Stimulated activated CD8-positive, alpha-beta memory T cell treated with anti-CD3 and anti-CD28 coated beads, Interleukin-4, amount 100 ng/mL, for 48 hours (primary cell): ENCODE data around the gene PIBF1.
"Not testable (repeated sequence)": the region's sequence is repeated elsewhere in the genome, so short reads cannot be mapped to it uniquely, and the experiment has no call there.

ENCODE experiments used
- DNase-seq: peaks from one replicate; pipeline ENCODE4 v3.0.0-alpha.2; 2020

The PIBF1 gene

DNA sequence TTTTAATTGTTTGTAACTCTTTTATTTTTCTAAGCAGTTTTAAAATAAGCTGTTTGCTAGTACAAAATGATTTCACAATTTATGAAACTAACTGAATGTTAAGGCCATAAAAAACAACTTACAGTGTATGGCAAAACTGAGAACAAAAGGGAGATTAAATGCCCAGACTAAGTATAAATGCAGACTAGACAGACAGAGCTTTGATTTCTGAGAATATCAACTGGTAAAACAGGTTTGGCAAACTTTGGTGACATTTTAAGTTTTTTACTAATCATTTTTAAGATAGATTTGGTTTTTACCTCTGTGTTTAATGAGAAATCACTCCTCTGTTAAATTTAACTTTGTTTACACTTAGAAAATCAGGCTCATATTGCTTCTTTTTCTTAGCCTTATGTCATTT lies 149.4 kb downstream of the PIBF1 start:
- no peak for DNase-seq

DNA sequence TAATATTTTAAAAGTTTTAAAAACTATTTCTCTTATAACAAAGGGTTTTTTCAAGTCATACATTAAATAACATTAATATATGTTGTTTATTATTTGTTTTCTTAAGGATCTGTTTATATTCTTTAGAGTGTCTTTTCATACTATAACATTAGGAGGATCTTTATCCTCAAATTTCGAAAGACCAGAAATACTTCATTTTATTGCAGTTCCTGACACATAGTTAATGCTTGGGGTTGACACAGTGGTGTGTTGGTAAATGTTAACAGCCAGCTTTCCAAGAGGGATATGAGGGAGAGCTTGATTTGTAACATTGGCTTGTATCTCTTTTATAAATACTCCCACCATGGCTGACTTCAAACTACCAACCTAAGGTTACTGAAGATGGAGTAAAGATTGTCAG lies 150.3 kb downstream of the PIBF1 start:
- DNase-seq: no peak

DNA sequence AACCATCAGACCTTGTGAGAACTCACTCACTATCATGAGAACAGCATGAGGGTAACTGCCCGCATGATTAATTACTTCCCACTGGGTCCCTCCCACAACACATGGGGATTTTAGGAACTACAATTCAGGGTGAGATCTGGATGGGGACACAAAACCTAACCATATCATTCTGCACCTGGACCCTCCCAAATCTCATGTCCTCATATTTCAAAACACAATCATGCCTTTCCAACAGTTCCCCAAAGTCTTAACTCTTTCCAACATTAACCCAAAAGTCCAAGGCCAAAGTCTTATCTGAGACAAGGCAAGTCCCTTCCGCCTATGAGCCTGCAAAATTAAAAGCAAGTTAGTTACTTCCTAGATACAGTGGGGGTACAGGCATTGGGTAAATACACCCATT lies 164.3 kb downstream of the PIBF1 start:
- DNase-seq: not testable (repeated sequence)

DNA sequence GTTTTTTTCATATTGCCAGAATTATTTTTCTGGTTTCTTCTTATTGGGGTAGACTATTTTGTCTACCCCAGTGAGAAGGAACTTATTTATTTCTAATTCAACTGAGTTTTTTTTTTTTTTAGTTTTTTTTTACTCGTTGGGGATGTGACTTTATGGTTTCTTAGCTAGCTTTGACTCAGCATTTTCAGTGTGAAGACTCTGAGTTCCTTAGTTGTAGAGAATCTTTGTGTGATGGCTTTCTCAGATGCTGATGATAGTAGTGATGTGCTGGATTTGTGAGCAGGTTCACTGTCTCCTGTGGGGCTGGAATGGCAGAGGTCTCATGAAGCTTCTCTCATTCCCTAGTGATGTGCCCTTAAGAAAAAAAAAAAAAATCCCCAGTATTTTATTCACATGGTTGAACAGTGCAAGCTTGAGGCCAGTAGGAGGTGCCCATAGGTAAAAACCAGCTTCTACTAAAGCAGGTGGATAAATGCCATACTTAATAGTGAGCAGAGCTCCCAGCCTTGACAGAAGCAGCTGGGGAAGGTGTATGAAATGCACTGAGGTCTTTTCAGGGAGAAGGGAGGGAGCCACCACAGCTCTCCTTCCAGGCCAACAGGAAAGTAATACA lies 170.7 kb downstream of the PIBF1 start:
- no peak for DNase-seq

DNA sequence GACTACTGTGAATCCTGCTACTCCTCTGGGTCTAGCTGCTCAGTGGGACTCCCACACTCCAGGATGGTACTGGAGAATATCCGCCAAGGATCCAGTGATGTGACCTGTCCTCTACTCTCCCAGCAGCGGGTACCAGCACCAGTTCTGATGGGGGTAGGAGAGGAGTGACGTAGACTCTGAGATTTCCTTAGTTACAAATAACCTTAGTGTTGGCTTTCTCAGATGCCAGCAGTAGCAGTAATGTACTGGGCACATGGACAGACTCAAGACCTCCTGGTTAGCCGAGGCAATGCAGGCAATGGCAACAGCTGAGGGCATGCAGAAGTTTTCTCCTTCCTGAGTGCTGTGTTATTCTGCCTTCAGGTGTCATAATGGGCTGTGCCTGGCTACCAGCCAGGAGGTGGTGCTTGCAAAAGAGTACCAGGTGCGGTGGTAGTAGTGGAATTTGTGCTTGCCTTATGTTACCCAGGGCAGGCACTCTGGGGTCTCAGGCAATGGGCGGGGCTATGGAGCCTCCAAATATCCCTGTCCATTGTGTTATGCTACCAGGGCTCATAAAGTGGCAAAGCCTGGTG lies 171.5 kb downstream of the PIBF1 start:
- no peak for DNase-seq

DNA sequence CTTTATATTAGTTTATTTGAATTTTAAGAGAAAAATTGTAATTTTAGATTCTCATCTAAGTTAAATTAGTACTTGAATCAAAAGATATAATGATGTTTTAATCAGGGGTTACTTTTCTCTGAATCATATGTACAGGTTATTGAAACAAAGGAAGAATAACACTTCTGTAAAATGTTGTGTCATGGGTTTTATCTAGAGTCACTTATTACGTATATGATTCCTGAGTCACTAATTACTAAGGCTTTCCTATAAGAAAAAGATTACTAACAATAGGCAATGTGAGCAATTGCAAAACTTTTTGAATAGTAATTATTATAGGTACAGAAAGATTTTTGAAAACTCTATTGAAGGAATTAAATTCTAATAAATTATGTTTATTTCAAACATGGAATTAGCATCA lies 177.7 kb downstream of the PIBF1 start:
- DNase-seq: no peak

DNA sequence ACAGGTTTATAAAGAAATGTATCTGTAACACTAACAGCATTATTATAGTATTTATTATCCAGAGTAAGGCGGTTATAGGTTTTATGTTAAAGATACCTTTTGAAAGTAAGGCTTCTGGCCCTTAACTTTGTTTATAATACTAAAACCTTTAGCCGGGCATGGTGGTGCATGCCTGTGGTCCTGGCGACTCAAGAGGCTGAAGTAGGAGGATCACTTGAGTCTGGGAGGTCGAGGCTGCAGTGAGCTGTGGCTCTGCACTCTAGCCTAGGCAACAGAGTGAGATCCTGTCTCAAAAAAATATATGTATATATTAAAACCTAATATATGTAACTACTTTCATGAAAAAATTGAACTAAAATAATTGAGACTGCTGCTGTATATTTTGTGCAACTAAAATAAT lies 178.2 kb downstream of the PIBF1 start:
- DNase-seq: no peak

DNA sequence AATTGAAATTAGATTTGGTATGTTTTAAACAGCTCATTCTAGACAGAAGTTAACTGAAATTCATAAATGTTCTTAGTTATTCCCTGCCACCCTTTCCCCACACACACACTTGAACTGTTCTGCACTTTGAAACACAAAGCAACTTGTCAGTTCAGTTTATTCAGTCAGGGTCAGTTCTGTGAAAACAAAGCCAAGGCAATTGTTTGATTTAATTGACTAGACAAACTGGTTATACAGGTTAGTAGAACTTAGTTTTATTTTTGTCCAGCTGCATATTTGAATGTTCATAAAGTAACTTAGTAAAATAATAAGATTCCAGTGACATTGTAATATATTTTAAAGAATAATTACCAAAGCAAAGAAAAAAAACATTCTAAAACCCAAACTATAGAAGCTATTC lies 178.6 kb downstream of the PIBF1 start:
- DNase-seq: no peak

DNA sequence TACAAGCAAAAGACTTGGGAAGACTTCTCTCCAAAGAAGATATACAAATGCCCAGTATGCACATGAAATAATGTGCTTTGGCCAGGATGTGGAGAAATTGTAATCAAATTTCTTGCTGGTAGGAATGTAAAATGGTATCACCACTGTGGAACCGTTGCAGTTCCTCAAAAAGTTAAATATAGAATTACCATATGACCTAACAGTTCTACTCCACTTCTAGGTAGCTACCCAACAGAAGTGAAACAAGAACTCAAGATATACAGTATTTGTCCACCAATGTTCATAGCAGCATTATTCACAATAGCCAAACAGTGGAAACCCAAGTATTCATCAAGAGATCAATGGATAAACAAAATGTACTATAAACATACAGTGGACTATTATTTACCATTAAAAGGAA lies 181.8 kb downstream of the PIBF1 start:
- no peak for DNase-seq

DNA sequence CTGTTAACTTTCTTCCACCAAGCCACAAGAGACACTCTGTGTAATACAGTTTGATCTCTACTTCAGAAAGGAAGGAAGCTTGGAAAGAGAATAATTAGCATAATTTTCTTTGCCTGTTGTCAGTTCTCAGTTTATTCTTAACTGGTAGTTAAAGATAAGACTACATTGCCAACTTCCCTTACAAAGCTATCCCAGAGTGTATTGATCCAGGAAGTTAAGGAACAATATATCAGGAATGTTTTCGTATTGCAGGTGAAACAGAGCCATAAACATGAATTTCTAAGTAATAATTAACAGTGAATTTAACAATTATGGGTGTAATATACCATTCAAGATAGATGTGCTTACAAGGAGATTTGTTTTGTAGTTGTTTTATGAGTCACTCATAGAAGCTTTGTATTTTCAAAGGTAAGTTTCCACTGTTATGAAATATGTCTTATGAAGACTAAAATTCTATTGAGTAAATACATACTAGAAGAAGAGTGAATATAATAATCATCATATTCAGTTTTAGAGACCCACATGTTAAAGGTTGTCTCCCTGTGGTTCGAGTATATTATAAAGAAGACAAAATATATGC lies 188.5 kb downstream of the PIBF1 start:
- no peak for DNase-seq

DNA sequence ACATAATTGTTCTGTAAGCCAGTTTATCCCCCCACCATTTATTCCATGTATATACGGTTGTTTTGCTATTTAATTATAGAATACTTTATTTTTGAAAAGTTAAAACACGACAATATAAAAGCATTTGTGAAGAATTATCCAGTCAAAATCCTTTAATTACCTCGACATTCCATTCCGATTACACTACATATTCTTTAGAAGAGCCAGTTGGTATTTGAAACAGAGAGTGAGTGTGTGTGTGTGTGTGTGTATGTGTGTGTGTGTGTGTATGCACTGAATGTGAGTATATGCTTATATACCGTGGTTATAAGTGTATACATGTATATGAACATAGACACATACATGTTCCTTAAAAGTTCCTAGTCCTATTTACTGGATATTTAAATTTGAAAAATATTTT lies 189.0 kb downstream of the PIBF1 start:
- no peak for DNase-seq

DNA sequence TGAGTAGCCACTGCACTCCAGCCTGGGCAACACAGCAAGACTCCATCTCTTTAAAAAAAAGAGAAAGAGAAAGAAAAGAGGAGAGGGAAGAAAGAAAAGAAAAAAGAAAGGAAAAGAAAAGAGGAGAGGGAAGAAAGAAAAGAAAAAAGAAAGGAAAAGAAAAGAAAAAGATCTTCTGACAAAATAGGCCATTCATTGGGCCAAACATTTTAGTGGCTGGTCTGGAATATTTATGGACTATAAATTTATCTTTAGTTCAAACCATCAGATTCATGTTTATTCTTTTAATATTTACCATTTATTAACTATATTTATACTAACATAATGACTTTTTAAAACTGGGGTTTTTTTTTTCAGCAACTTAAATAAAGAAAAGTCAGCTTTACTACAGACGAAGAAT lies 191.3 kb downstream of the PIBF1 start:
- no peak for DNase-seq

DNA sequence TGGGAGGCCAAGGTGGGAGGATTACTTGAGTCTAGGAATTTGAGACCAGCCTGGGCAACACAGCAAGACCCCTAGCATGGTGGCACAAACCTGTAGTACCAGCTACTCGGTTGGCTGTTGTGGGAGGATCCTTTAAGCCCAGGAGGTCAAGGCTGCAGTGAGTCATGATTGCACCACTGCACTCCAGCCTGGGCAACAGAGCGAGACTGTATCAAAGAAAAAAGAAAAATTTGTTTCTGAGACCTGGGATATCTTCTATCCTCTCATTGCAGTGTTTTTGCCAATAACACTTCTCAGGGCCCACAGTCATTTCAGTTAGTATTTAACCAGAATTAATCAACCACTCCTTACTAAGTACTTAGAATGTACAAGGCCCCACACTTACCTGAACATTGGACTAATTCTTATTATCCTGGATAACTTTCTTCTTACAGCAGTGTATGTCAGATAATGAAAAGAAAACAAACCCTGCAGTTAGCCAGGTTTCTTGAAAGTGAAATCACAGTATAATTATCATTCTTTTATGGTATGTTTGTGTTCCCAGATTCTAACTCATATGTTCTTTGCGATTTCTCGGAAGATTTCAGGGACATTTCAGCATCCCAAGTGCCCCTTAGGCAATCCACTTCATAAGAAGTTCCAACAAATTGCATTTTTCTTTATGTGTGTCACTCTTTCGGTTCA lies 201.3 kb downstream of the PIBF1 start:
- no peak for DNase-seq

DNA sequence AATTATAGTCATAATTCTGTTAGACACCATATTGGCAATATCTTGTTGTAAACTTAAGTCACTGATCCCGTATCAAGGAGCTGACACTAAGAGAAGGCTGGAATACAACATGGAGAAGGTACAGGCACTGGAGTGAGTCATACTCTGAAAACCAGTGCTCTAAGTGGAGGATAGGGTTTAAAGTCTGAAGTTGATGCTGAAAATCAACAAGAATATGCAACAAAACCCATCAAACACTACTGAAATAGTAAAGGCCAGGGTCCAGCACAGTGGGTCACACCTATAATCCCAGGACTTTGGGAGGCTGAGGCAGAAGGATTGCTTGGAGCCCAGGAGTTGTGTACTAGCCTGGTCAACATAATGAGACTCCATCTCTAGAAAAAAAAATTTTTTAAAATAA lies 203.7 kb downstream of the PIBF1 start:
- no peak for DNase-seq

DNA sequence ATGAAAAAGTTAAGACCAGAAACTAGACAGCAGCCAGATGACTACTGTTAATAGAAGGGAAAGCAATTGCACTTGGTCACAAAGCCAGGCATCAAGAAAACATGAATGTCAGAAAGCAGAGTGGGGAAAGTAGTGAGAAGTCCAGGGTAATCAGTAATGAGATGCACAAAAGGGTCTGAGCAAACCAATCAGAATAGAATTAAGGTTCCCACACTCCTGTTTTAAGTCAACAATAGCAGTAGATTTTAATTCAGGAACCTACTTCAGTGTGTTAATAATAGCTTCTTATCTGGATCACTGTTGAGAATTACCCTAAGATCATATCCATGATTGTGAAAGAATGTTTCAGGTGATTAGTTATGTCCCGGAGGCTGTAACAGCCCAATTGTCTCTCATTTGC lies 204.3 kb downstream of the PIBF1 start:
- DNase-seq: no peak

DNA sequence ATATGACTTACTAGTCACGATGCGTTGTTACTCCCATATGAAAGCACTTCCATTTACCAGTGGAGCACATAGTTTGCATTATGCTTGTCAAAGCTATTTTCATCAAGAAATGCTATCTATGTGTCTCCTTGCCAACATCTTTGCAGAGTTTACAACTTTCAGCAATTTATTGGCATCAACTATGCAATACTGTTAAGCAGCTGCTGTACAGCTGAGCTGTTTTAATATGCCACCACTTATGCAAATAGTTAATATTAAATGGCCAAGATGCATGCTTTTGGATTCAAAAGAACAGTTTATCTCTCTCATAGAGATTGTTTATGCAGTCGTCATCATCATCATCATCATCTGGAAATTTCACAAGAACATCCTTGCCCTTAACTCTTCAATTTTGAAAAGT lies 209.0 kb downstream of the PIBF1 start:
- no peak for DNase-seq

DNA sequence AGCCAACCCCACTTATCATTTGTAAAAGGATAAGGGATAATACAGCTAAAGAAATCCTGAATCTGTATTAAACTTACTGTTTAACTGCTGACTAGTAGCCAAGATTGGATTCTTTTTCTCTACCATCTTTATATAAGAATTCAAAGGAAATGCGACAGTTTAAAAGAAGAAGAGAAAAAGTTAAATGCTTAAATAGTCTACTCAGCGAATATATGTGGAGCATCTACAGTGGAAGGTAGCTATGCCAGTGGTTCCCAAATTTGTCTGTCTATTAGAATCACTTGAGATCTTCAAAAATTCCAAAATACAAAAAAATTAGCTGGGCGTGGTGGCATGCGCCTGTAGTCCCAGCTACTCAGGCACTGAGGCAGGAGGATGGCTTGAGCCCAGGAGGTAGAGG lies 216.1 kb downstream of the PIBF1 start:
- no peak for DNase-seq

DNA sequence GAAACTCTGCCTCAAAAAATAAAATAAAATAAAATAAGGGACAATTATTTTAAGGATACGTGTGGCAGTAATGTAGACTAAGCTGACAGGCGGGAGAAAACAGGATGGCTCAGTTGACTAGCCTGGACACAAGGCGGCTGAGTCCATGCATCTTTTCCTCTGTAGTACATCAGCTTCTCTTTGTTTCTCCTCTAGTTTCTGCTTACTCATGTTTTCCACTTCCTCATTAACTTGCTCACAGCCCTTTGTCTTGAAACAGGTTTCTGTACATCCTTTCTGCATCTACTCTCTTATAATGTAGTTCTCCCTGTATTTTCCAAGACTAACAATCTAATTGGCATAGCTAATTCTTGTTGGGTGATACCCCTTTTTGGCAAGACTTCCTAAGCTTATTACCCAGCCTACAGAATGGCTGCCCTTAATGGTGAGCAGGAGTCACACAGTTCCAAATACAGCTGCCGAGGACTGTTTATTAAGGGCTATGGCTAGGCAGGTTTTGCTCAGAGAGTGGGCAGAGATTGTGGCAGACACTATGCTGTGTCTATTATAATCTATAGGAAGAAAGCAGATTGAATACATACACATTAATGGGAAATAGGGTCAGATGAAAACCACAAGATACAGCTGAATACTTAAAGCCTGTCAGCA lies 218.2 kb downstream of the PIBF1 start:
- no peak for DNase-seq

DNA sequence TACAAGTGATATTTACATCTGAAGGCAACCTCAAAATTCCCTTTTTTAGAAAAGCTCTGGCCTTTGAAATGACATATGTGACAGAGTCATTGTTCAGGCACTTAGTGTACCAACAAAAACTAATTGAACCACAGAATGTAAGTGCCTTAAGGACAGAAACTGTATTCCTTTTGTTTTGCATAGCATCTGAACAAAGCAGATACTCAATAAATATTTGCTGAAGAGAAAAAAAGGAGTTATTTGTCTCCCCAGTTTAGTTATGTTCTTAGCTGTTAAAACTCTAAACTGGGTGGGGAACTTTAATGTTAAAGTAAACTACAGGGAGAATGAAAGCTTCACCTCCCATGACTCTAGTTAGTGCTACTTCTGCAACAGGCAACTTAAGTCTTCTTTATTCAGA lies 220.0 kb downstream of the PIBF1 start:
- no peak for DNase-seq

DNA sequence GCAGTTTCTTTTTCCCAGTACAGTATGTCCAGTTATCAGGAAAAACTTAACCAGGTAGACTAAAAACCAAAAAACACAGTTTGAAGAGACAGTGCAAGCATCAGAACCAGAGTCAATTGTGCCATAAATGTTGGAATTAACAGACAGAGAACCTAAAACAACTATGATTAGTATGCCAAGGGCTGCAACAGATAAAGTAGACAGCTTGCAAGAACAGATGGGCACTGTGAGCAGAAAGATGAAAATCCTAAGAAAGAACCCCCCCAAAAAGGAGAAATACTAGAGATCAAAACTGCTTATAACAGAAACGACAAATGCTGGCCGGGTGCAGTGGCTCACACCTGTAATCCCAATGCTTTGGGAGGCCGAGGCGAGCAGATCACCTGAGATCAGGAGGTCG lies 229.8 kb downstream of the PIBF1 start:
- DNase-seq: no peak

DNA sequence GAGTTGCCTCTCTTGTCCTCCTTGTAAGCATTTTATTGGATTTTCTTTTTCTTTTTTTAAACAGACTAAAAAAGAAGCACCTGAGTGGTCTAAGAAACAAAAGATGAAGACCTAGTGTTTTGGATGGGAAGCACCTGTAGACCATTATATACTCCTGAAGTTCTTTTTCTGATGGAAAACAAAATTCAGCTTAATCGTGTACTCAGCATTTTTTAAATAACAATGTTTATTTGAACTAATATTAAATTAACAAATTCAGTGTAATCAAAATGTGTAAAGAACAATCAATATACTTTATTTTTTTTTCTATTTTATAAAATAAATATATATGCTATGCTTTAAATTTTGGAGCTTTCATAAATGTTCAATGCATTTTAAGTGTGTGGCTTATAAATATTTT lies 233.9 kb downstream of the PIBF1 start:
- DNase-seq: no peak

DNA sequence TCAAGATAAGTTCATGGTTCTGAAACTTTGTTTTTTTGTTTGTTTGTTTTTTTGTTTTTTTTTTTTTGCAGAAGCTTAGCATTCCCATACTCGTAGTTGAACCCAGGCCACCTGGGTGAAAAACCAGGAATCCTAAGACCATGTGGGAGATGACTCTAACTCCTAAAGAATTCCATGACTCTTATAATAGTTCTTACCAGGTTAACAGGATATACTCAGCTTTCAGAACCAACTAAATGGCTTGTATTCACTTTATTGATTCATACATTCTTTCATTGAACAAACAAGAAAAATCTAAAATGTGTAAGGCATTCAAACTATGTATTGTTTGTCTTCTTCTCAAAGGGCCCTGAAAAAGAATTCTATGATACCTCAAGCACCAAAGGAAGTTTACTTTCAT lies 236.4 kb downstream of the PIBF1 start:
- no peak for DNase-seq

DNA sequence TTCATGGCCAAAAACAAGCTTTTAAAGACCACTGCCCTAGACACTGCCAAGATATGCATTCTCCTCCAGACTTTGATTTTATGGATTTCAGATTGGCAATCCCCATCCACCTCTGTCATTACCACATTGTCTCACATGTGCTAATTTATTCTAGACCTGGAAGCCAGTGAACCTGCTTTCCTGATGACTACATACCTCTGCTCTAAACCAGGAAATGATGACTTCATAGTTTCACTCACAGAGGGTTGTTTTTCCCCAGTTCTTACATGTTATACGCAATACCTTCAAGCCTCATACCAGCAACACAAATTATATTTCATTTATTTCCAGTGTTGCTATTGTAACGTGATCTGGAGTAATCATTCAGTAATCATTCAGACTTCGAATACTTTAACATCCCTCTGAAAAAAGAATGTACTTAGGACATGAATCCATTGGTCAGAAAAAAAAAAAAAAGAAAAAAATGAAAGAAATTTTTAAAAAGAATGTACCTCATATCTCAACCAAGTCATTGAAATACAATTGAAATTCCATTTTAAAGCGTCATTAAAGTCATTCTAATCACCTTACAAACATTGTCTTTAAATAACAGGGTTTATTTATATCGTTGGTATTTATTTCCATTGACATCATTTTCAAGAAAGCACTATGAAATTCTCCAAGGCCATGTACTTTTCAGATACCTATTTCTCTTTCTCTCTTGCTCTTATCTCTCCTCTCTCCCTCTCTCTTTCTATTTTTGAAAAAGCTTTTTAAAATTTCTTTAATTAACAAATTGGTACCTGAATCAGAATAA lies 243.5 kb downstream of the PIBF1 start:
- no peak for DNase-seq
